ENCODE data around the gene ERICH4. TPM values are rescaled to one million over a fixed set of nuclear protein-coding genes. Genes with fewer than 3 reads are reported as not detected.

The ERICH4 gene
- total RNA-seq, 4 donors from 2014 or later: not detected

GRCh38 chr19:41409288-41409687 is 33.7 kb upstream of the ERICH4 start:
- no peak for TF ChIP-seq POLR2A (IDR thresholded peaks at IDR 0.05; ENCODE audit: low read depth)
- TF ChIP-seq, protein P1, sequence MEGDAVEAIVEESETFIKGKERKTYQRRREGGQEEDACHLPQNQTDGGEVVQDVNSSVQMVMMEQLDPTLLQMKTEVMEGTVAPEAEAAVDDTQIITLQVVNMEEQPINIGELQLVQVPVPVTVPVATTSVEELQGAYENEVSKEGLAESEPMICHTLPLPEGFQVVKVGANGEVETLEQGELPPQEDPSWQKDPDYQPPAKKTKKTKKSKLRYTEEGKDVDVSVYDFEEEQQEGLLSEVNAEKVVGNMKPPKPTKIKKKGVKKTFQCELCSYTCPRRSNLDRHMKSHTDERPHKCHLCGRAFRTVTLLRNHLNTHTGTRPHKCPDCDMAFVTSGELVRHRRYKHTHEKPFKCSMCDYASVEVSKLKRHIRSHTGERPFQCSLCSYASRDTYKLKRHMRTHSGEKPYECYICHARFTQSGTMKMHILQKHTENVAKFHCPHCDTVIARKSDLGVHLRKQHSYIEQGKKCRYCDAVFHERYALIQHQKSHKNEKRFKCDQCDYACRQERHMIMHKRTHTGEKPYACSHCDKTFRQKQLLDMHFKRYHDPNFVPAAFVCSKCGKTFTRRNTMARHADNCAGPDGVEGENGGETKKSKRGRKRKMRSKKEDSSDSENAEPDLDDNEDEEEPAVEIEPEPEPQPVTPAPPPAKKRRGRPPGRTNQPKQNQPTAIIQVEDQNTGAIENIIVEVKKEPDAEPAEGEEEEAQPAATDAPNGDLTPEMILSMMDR (IDR thresholded peaks at IDR 0.05): no peak
- peak in 1 of 2 donors; percentile 52 for TF ChIP-seq POLR2AphosphoS5 (IDR thresholded peaks at IDR 0.05)
- no peak for TF ChIP-seq EP300 (IDR thresholded peaks at IDR 0.05)
- intact Hi-C loops (cut with DNase I): no loop called here
- WGBS: 49% methylated on average over 4 of the region's 4 CpGs
- no peaks in the 10 kb centered on the region for H3K27me3 ChIP-seq
- no peak overlapping the region for H3K4me3 ChIP-seq
- DNase-seq (ENCODE audit: extremely low spot score): no peak
- H3K4me1 ChIP-seq: peaks cover 48 to 62% (median 60%) of the 10 kb centered on the region in 4 donors
- peaks cover 18 to 48% (median 34%) of the 10 kb centered on the region in 4 donors for H3K36me3 ChIP-seq
- peak overlapping the region; percentile 4 to 46 (median 22) for H3K27ac ChIP-seq (replicated peaks in 1 of 4)
- H3K9me3 ChIP-seq: no peaks in the 10 kb centered on the region

DNA sequence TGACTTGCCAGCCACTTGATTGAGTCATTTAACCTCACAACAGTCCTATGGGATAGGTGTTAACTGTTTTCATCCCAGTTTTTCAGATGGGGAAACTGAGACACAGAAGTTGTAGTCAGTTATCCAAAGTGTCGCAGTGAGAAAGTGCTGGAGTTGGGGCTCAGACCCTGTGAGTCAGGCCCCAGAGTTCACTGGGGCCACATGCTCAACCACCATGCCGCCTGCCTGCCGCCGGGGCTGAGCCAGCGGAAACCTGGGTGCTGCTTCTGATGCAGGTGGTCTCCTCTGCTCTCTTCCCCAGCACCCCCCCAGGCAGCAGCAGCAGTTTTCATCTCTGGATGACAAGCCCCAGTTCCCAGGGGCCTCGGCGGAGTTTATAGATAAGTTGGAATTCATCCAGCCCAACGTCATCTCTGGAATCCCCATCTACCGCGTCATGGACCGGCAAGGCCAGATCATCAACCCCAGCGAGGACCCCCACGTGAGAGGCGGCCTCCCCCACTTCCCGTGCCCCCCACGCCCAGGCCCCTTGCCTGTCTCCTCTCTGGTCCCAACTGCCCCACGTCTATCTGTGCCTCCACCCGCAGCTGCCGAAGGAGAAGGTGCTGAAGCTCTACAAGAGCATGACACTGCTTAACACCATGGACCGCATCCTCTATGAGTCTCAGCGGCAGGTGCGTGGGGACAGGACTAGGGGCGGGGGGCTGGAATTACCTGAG is 32.5 kb upstream of the ERICH4 start:
- Histone ChIP-seq H3K4me1 (peaks cover 47 to 55% (median 52%) of the 10 kb centered on the region in 4 donors), H3K36me3 (peaks cover 24 to 57% (median 46%) of the 10 kb centered on the region in 4 donors), H3K4me3 (no peak overlapping the region), H3K27ac (replicated peaks in 1 of 4) (peak overlapping the region in 2 of 4 donors; percentile 23 to 46), H3K27me3 (no peaks in the 10 kb centered on the region), H3K9me3 (no peaks in the 10 kb centered on the region)
- WGBS: 91% methylated on average over 19 of the region's 23 CpGs
- intact Hi-C loops (cut with DNase I): no loop called here
- no peak for TF ChIP-seq POLR2AphosphoS5 (IDR thresholded peaks at IDR 0.05)
- no peak for TF ChIP-seq POLR2A (IDR thresholded peaks at IDR 0.05; ENCODE audit: low read depth)
- TF ChIP-seq, protein P1 (IDR thresholded peaks at IDR 0.05): no peak
- TF ChIP-seq EP300 (IDR thresholded peaks at IDR 0.05): no peak
- no peak for DNase-seq (ENCODE audit: extremely low spot score)

- Histone ChIP-seq H3K9me3 (no peaks in the 10 kb centered on the region), H3K4me3 (no peak overlapping the region), H3K36me3 (peaks cover 27 to 59% (median 47%) of the 10 kb centered on the region in 4 donors), H3K4me1 (peaks cover 39 to 47% (median 46%) of the 10 kb centered on the region in 4 donors), H3K27me3 (no peaks in the 10 kb centered on the region), H3K27ac (replicated peaks in 1 of 4) (peak overlapping the region in 1 of 4 donors; percentile 1)
- TF ChIP-seq EP300 (IDR thresholded peaks at IDR 0.05) (no peak), POLR2A (IDR thresholded peaks at IDR 0.05; ENCODE audit: low read depth) (no peak), POLR2AphosphoS5 (IDR thresholded peaks at IDR 0.05) (no peak)
- TF ChIP-seq, protein P1 (IDR thresholded peaks at IDR 0.05): no peak
- intact Hi-C loops (cut with DNase I): no loop called here
- no peak for DNase-seq (ENCODE audit: extremely low spot score)
- 70% methylated on average over 8 of the region's 9 CpGs for WGBS
These were observed 31.6 kb upstream of the ERICH4 start for GRCh38 chr19:41411100-41411967.

- 58% methylated on average over 11 of the region's 11 CpGs for WGBS
These were observed 31.0 kb upstream of the ERICH4 start for GRCh38 chr19:41411968-41412265.

More at GRCh38 chr19:41411968-41412265, 31.0 kb upstream of the ERICH4 start:
- Histone ChIP-seq H3K4me1 (peaks cover 36 to 43% (median 40%) of the 10 kb centered on the region in 4 donors), H3K27me3 (no peaks in the 10 kb centered on the region), H3K9me3 (no peaks in the 10 kb centered on the region), H3K36me3 (peaks cover 30 to 65% (median 53%) of the 10 kb centered on the region in 4 donors), H3K27ac (replicated peaks in 1 of 4) (no peak overlapping the region), H3K4me3 (no peak overlapping the region)
- intact Hi-C loops (cut with DNase I): no loop called here
- no peak for TF ChIP-seq POLR2A (IDR thresholded peaks at IDR 0.05; ENCODE audit: low read depth)
- TF ChIP-seq, protein P1 (IDR thresholded peaks at IDR 0.05): no peak
- TF ChIP-seq EP300 (IDR thresholded peaks at IDR 0.05): no peak
- no peak for TF ChIP-seq POLR2AphosphoS5 (IDR thresholded peaks at IDR 0.05)
- DNase-seq (ENCODE audit: extremely low spot score): no peak

All from esophagus muscularis mucosa (tissue), 4 donors.